GM12878 (cell line): ENCODE data around the gene ODAPH.

Experiments
- ASH2L ChIP-seq: fragments of 300-600, 200-600 bp; sonication (generic); IDR thresholded peaks from 2 replicates; pipeline ENCODE4 v1.6.1; 2017; ENCODE audit warnings: low read depth, mild to moderate bottlenecking, borderline replicate concordance
- CEBPB ChIP-seq, 2 experiments: fragments of 150-350 bp in 1 of 2; IDR thresholded peaks; 2 replicates each; pipeline ENCODE4 v1.6.1; 2012 to 2014; ENCODE audit warnings: low read depth in 2 of 2, low read length in 2 of 2, borderline replicate concordance in 1 of 2, inconsistent platforms in 1 of 2
- FOXK2 ChIP-seq: fragments of 450-650 bp; IDR thresholded peaks from 2 replicates; pipeline ENCODE4 v1.6.1; 2017; ENCODE audit warnings: mild to moderate bottlenecking, moderate library complexity
- JUND ChIP-seq: IDR thresholded peaks from 2 replicates; pipeline ENCODE4 v1.6.1; 2012; ENCODE audit warnings: low read depth, mild to moderate bottlenecking, low read length, improper control_type of control experiment, moderate library complexity
- MAX ChIP-seq: IDR thresholded peaks from 2 replicates; pipeline ENCODE4 v1.6.1; 2012; ENCODE audit warnings: low read depth, low read length, improper control_type of control experiment
- POLR2A ChIP-seq: IDR thresholded peaks from 2 replicates; pipeline ENCODE4 v1.6.1; 2011; ENCODE audit warnings: low read depth, mild to moderate bottlenecking, low read length
- POLR2AphosphoS5 ChIP-seq: IDR thresholded peaks from 2 replicates; pipeline ENCODE4 v1.6.1; 2011; ENCODE audit warnings: mild to moderate bottlenecking, low read length, inconsistent platforms
- RAD21 ChIP-seq: IDR thresholded peaks from 2 replicates; pipeline ENCODE4 v1.6.1; 2011; ENCODE audit warnings: mild to moderate bottlenecking, low read depth, low read length, moderate library complexity; ENCODE audit not compliant: insufficient read depth
- ZBED1 ChIP-seq: IDR thresholded peaks from 2 replicates; pipeline ENCODE4 v1.6.1; 2016; ENCODE audit warnings: borderline replicate concordance
- TF ChIP-seq, protein P1 (sequence below): fragments of 450-650 bp; IDR thresholded peaks from 2 replicates; pipeline ENCODE4 v1.6.1; 2017; ENCODE audit warnings: antibody characterized with exemption, mild to moderate bottlenecking, moderate library complexity
- TF ChIP-seq, protein P2 (sequence below), 3 experiments: IDR thresholded peaks in 2 of 3; conservative IDR thresholded peaks in 1 of 3; 2 replicates each; pipeline ENCODE4 v1.5.1; 2011; ENCODE audit warnings: low read depth in 3 of 3, low read length in 3 of 3, mild to moderate bottlenecking in 3 of 3, control low read depth in 2 of 3, moderate library complexity in 2 of 3, inconsistent platforms in 1 of 3, mixed read lengths in 1 of 3; ENCODE audit not compliant: control insufficient read depth in 2 of 3, insufficient read depth in 1 of 3; ENCODE audit errors: extremely low read depth in 1 of 3
- TF ChIP-seq, protein P3 (sequence below): IDR thresholded peaks from 2 replicates; pipeline ENCODE4 v1.6.1; 2012; ENCODE audit warnings: low read length, inconsistent platforms

DNA sequence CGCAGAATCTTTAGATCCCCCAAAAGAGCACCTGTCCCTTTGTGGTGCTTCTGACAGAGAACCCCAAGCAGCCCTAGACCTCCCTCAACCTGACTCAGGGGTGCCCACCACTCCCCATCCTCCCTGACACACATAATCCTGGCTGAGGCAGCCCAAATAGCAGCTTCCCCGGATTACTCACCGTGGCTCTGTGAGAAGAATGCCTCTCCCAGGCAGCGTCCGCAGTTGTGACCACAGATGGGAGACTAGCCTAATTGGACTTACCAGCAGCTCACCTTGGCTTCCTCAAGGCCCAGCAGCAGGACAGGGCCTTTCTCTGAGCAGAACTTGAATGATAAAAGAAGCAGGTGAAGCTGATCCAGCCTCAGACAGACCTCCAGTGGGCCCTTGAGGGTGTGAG, 10.3 kb upstream of the ODAPH start:
- TF ChIP-seq RAD21 (no peak), POLR2AphosphoS5 (no peak), ASH2L (no peak), CEBPB (IDR thresholded peaks at IDR 0.05; ENCODE audit: borderline replicate concordance in 1 of 2, low read depth in 2 of 2, low read length in 2 of 2) (no peak), POLR2A (no peak), ZBED1 (no peak), JUND (no peak), MAX (no peak), FOXK2 (no peak)
- TF ChIP-seq, protein P1, sequence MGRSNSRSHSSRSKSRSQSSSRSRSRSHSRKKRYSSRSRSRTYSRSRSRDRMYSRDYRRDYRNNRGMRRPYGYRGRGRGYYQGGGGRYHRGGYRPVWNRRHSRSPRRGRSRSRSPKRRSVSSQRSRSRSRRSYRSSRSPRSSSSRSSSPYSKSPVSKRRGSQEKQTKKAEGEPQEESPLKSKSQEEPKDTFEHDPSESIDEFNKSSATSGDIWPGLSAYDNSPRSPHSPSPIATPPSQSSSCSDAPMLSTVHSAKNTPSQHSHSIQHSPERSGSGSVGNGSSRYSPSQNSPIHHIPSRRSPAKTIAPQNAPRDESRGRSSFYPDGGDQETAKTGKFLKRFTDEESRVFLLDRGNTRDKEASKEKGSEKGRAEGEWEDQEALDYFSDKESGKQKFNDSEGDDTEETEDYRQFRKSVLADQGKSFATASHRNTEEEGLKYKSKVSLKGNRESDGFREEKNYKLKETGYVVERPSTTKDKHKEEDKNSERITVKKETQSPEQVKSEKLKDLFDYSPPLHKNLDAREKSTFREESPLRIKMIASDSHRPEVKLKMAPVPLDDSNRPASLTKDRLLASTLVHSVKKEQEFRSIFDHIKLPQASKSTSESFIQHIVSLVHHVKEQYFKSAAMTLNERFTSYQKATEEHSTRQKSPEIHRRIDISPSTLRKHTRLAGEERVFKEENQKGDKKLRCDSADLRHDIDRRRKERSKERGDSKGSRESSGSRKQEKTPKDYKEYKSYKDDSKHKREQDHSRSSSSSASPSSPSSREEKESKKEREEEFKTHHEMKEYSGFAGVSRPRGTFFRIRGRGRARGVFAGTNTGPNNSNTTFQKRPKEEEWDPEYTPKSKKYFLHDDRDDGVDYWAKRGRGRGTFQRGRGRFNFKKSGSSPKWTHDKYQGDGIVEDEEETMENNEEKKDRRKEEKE: no peak
- TF ChIP-seq, protein P2, sequence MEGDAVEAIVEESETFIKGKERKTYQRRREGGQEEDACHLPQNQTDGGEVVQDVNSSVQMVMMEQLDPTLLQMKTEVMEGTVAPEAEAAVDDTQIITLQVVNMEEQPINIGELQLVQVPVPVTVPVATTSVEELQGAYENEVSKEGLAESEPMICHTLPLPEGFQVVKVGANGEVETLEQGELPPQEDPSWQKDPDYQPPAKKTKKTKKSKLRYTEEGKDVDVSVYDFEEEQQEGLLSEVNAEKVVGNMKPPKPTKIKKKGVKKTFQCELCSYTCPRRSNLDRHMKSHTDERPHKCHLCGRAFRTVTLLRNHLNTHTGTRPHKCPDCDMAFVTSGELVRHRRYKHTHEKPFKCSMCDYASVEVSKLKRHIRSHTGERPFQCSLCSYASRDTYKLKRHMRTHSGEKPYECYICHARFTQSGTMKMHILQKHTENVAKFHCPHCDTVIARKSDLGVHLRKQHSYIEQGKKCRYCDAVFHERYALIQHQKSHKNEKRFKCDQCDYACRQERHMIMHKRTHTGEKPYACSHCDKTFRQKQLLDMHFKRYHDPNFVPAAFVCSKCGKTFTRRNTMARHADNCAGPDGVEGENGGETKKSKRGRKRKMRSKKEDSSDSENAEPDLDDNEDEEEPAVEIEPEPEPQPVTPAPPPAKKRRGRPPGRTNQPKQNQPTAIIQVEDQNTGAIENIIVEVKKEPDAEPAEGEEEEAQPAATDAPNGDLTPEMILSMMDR (IDR thresholded peaks at IDR 0.05 in 2 of 3, conservative IDR thresholded peaks at IDR 0.05 in 1 of 3; ENCODE audit: control insufficient read depth in 2 of 3, extremely low read depth in 1 of 3, insufficient read depth in 1 of 3, low read depth in 3 of 3, low read length in 3 of 3): no peak
- TF ChIP-seq, protein P3, sequence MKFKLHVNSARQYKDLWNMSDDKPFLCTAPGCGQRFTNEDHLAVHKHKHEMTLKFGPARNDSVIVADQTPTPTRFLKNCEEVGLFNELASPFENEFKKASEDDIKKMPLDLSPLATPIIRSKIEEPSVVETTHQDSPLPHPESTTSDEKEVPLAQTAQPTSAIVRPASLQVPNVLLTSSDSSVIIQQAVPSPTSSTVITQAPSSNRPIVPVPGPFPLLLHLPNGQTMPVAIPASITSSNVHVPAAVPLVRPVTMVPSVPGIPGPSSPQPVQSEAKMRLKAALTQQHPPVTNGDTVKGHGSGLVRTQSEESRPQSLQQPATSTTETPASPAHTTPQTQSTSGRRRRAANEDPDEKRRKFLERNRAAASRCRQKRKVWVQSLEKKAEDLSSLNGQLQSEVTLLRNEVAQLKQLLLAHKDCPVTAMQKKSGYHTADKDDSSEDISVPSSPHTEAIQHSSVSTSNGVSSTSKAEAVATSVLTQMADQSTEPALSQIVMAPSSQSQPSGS: no peak
